GM19240 (cell line): Measurements from ENCODE around the gene COQ3.
"Not testable (repeated sequence)": the region's sequence is repeated elsewhere in the genome, so short reads cannot be mapped to it uniquely, and the experiment has no call there.

Experiments
- DNase-seq: peaks from one replicate; pipeline ENCODE4 v3.0.0; 2011; ENCODE audit warnings: low spot score; ENCODE audit not compliant: insufficient read length

Gene COQ3

GRCh38 chr6:99384507-99384906 lies 9.5 kb downstream of the COQ3 start:
- no peak for DNase-seq

- DNase-seq: no peak
Observed at GRCh38 chr6:99378636-99379035, 15.4 kb downstream of the COQ3 start.

- no peak for DNase-seq
Observed at GRCh38 chr6:99369533-99369932, 24.5 kb downstream of the COQ3 start.

GRCh38 chr6:99366852-99367251 lies 27.1 kb downstream of the COQ3 start:
- DNase-seq: no peak

- DNase-seq: no peak
Observed at GRCh38 chr6:99364026-99364425, 30.0 kb downstream of the COQ3 start.

GRCh38 chr6:99362678-99363268 lies 31.2 kb downstream of the COQ3 start:
- no peak for DNase-seq

- DNase-seq: no peak
Observed at GRCh38 chr6:99359800-99360199, 34.2 kb downstream of the COQ3 start.

- DNase-seq: no peak
Observed at GRCh38 chr6:99356641-99357040, 37.4 kb downstream of the COQ3 start.

- DNase-seq: no peak
Observed at GRCh38 chr6:99354983-99355382, 39.0 kb downstream of the COQ3 start.

GRCh38 chr6:99353126-99353525 lies 40.9 kb downstream of the COQ3 start:
- no peak for DNase-seq

- DNase-seq: no peak
Observed at GRCh38 chr6:99350573-99350972, 43.4 kb downstream of the COQ3 start.

- DNase-seq: no peak
Observed at GRCh38 chr6:99349171-99350141, 44.5 kb downstream of the COQ3 start, which contains the start of gene FAXC. FAXC (minus strand) TSS chr6:99349674; CDS start chr6:99349372, 302 bp downstream.

- DNase-seq: no peak
Observed at GRCh38 chr6:99348288-99349170, 45.5 kb downstream of the COQ3 start.

GRCh38 chr6:99347804-99348203 lies 46.2 kb downstream of the COQ3 start:
- no peak for DNase-seq

GRCh38 chr6:99346595-99346994 lies 47.4 kb downstream of the COQ3 start:
- no peak for DNase-seq

GRCh38 chr6:99345164-99345563 lies 48.8 kb downstream of the COQ3 start:
- DNase-seq: no peak

GRCh38 chr6:99344289-99344688 lies 49.7 kb downstream of the COQ3 start:
- no peak for DNase-seq

GRCh38 chr6:99341862-99342455 lies 52.0 kb downstream of the COQ3 start:
- DNase-seq: no peak

- DNase-seq: no peak
Observed at GRCh38 chr6:99338188-99338587, 55.8 kb downstream of the COQ3 start.

- DNase-seq: not testable (repeated sequence)
Observed at GRCh38 chr6:99335298-99335697, 58.7 kb downstream of the COQ3 start.

GRCh38 chr6:99334526-99335127 lies 59.4 kb downstream of the COQ3 start:
- DNase-seq: no peak
